SK-N-SH (cell line): ENCODE measurements around the gene CD24. TPM values are rescaled to one million over a fixed set of nuclear protein-coding genes. Genes with fewer than 3 reads are reported as not detected.

Source experiments
- CTCF ChIA-PET: fragments of 300-600, 350-600 bp; formaldehyde crosslinking; extraction: SDS; loops from one replicate; lab custom pipeline; 2021; lab: Yijun Ruan, JAX
- POLR2A ChIA-PET: fragments of 350-600 bp; sonication (Branson Sonifier 250); formaldehyde crosslinking; extraction: SDS; loops from one replicate; lab custom pipeline; 2020; ENCODE audit warnings: antibody characterized with exemption, inconsistent platforms; lab: Yijun Ruan, JAX
- DNase-seq: peaks from one replicate; pipeline ENCODE4 v3.0.0; 2012
- H2AFZ ChIP-seq: fragments of 200-600 bp; sonication (generic); 2 replicates; pipeline ENCODE4 v1.8.1; 2016; ENCODE audit warnings: antibody characterized with exemption, mild to moderate bottlenecking, low read depth
- H3F3A ChIP-seq: fragments of 200-600 bp; sonication (generic); replicated peaks from 2 replicates; pipeline ENCODE3; 2016; ENCODE audit warnings: antibody characterized with exemption, mild to moderate bottlenecking; ENCODE audit not compliant: insufficient read depth
- H3K27ac ChIP-seq, 2 experiments: fragments of 200-500 bp in 1 of 2; fragments of 200-600 bp in 1 of 2; sonication (Bioruptor generic) in 1 of 2; sonication (generic), shearing (Covaris generic) in 1 of 2; 2 replicates each; pipeline versions ENCODE4 v1.5.1 to v1.6.1; 2014 to 2016; ENCODE audit warnings: low read depth in 2 of 2, inconsistent platforms in 1 of 2, low read length in 1 of 2, mild to moderate bottlenecking in 1 of 2, mixed read lengths in 1 of 2
- H3K27me3 ChIP-seq: fragments of 200-600 bp; sonication (generic), shearing (Covaris generic); 2 replicates; pipeline ENCODE4 v1.6.1; 2016; ENCODE audit warnings: mixed run types; ENCODE audit not compliant: insufficient read depth
- H3K36me3 ChIP-seq, 2 experiments: fragments of 200-500 bp in 1 of 2; fragments of 200-600 bp in 1 of 2; sonication (Bioruptor generic) in 1 of 2; sonication (generic) in 1 of 2; replicated peaks in 1 of 2; 2 replicates each; pipeline versions ENCODE3 to v1.5.1; 2014 to 2016; ENCODE audit warnings: low read length in 1 of 2, mild to moderate bottlenecking in 1 of 2; ENCODE audit not compliant: insufficient read depth in 2 of 2, control insufficient read depth in 1 of 2
- H3K4me1 ChIP-seq, 2 experiments: fragments of 200-500 bp in 1 of 2; fragments of 200-600 bp in 1 of 2; sonication (Bioruptor generic) in 1 of 2; sonication (generic), shearing (Covaris generic) in 1 of 2; 2 replicates each; pipeline versions ENCODE4 v1.5.1 to v1.6.1; 2014 to 2016; ENCODE audit warnings: low read depth in 1 of 2, low read length in 1 of 2, mixed run types in 1 of 2; ENCODE audit not compliant: insufficient read depth in 2 of 2, control insufficient read depth in 1 of 2
- H3K4me2 ChIP-seq: fragments of 200-600 bp; sonication (generic), shearing (Covaris generic); 2 replicates; pipeline ENCODE4 v1.6.1; 2017; ENCODE audit warnings: mixed run types
- H3K4me3 ChIP-seq, 2 experiments: fragments of 200-500 bp in 1 of 2; fragments of 200-600 bp in 1 of 2; sonication (Bioruptor generic) in 1 of 2; sonication (generic), shearing (Covaris generic) in 1 of 2; 2 replicates each; pipeline versions ENCODE4 v1.5.1 to v1.8.1; 2014 to 2016; ENCODE audit warnings: low read depth in 2 of 2, inconsistent platforms in 1 of 2, low read length in 1 of 2, mild to moderate bottlenecking in 1 of 2, mixed read lengths in 1 of 2, moderate library complexity in 1 of 2
- H3K79me2 ChIP-seq: fragments of 200-600 bp; sonication (generic); 2 replicates; pipeline ENCODE4 v1.8.1; 2017; ENCODE audit warnings: mild to moderate bottlenecking; ENCODE audit not compliant: insufficient read depth
- H3K9ac ChIP-seq: fragments of 200-600 bp; sonication (generic); 2 replicates; pipeline ENCODE4 v1.6.1; 2017; ENCODE audit warnings: mixed run types
- H3K9me2 ChIP-seq: fragments of 200-600 bp; sonication (generic); 2 replicates; pipeline ENCODE4 v1.6.1; 2017; ENCODE audit warnings: mixed run types
- H3K9me3 ChIP-seq: fragments of 200-600 bp; sonication (generic); 2 replicates; pipeline ENCODE4 v1.6.1; 2017; ENCODE audit warnings: mixed run types, mild to moderate bottlenecking, moderate library complexity
- H4K20me1 ChIP-seq: fragments of 200-600 bp; sonication (generic); 2 replicates; pipeline ENCODE4 v1.6.1; 2017; ENCODE audit warnings: mild to moderate bottlenecking, mixed run types; ENCODE audit not compliant: insufficient read depth
- CTCF ChIP-seq: fragments of 200-600 bp; sonication (generic); IDR thresholded peaks from 2 replicates; pipeline ENCODE4 v1.6.1; 2017; ENCODE audit warnings: antibody characterized with exemption, mild to moderate bottlenecking, moderate library complexity
- ELF1 ChIP-seq: IDR thresholded peaks from 2 replicates; pipeline ENCODE4 v1.4.0; 2012
- FOSL2 ChIP-seq: IDR thresholded peaks from 2 replicates; pipeline ENCODE4 v1.4.0; 2012; ENCODE audit warnings: low read depth, mild to moderate bottlenecking, moderate library complexity, borderline replicate concordance
- FOXM1 ChIP-seq: IDR thresholded peaks from 2 replicates; pipeline ENCODE4 v1.4.0; 2012; ENCODE audit warnings: low read depth, mild to moderate bottlenecking
- JUND ChIP-seq: IDR thresholded peaks from 2 replicates; pipeline ENCODE4 v1.4.0; 2012
- NRF1 ChIP-seq: IDR thresholded peaks from 2 replicates; pipeline ENCODE4 v1.6.1; 2012; ENCODE audit warnings: low read depth, mild to moderate bottlenecking, low read length
- POLR2AphosphoS5 ChIP-seq: IDR thresholded peaks from 2 replicates; pipeline ENCODE4 v1.6.1; 2012; ENCODE audit warnings: low read depth, low read length
- RCOR1 ChIP-seq: fragments of 150-350 bp; IDR thresholded peaks from 2 replicates; pipeline ENCODE4 v1.6.1; 2017; ENCODE audit warnings: antibody characterized with exemption, low read length
- RFX5 ChIP-seq: IDR thresholded peaks from 2 replicates; pipeline ENCODE4 v1.6.1; 2012; ENCODE audit warnings: mild to moderate bottlenecking, improper control_type of control experiment, low read length
- SMC3 ChIP-seq: IDR thresholded peaks from 2 replicates; pipeline ENCODE4 v1.6.1; 2012; ENCODE audit warnings: low read depth, low read length, improper control_type of control experiment
- TCF12 ChIP-seq: IDR thresholded peaks from 2 replicates; pipeline ENCODE4 v1.4.0; 2012
- USF2 ChIP-seq: fragments of 150-350 bp; IDR thresholded peaks from 2 replicates; pipeline ENCODE4 v1.6.1; 2017; ENCODE audit warnings: antibody characterized with exemption, low read length, low read depth, borderline replicate concordance
- YY1 ChIP-seq: IDR thresholded peaks from 2 replicates; pipeline ENCODE4 v1.4.0; 2012; ENCODE audit warnings: low read depth, mild to moderate bottlenecking
- WGBS: methylation state at CpG from one replicate; pipeline ENCODE4 v1.1.6; 2017; ENCODE audit warnings: low lambda C conversion rate; 5-methylcytosine and 5-hydroxymethylcytosine counted together
- polyA plus RNA-seq, 3 experiments: library from polyadenylated mRNA; depleted of rRNA; stranded (reverse); fragments of >200 nt; gene quantifications; 2 replicates each; pipeline ENCODE4 v1.2.3, GENCODE V29; 2012
- TF ChIP-seq, protein P1 (sequence below): IDR thresholded peaks from 2 replicates; pipeline ENCODE4 v1.4.0; 2012; ENCODE audit warnings: low read depth, borderline replicate concordance
- TF ChIP-seq, protein P2 (sequence below): IDR thresholded peaks from 2 replicates; pipeline ENCODE4 v1.4.0; 2012; ENCODE audit warnings: low read depth, borderline replicate concordance

Gene CD24
- polyA plus RNA-seq, 1 of the 3 experiments (the other 2 are of a cell fraction): 1.9 TPM

DNA sequence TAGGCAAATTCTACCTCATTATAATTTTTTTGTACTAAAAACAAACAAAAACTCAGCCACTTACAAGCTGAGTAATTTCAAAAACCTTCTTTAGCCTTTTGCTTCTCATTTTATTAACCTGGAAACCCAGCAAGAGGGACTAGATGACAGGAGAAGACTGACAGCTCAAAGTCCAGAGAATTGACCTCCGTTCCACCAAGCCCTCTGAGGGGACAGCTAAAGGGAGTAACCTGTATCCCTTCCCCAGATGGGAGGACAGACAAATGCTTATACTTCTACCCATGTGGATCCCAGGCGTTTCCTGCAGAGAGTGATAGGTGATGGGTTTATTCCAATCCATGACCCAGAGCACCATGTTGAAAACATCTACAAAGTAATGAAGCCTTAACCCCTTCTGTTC, 35.0 kb upstream of the CD24 start:
- DNase-seq: no peak
- Histone ChIP-seq H3K4me2 (no peak overlapping the region), H3K9me3 (no peaks in the 10 kb centered on the region), H2AFZ (no peak overlapping the region), H4K20me1 (no peaks in the 10 kb centered on the region), H3K27me3 (no peaks in the 10 kb centered on the region; the same call in 1 of the 2 replicates), H3K36me3 (no peaks in the 10 kb centered on the region), H3K27ac (no peak overlapping the region), H3K79me2 (no peaks in the 10 kb centered on the region), H3K4me1 (no peaks in the 10 kb centered on the region), H3F3A (no peaks in the 10 kb centered on the region), H3K4me3 (no peak overlapping the region), H3K9me2 (no peaks in the 10 kb centered on the region), H3K9ac (no peak overlapping the region)
- 62% methylated on average over 2 of the region's 2 CpGs for WGBS
- POLR2A ChIA-PET: no interaction called here
- TF ChIP-seq NRF1 (no peak), YY1 (no peak), POLR2AphosphoS5 (no peak), RCOR1 (no peak), JUND (no peak), CTCF (no peak), FOXM1 (no peak), TCF12 (no peak), RFX5 (no peak), FOSL2 (no peak), USF2 (no peak), SMC3 (no peak), ELF1 (no peak)
- TF ChIP-seq, protein P1, sequence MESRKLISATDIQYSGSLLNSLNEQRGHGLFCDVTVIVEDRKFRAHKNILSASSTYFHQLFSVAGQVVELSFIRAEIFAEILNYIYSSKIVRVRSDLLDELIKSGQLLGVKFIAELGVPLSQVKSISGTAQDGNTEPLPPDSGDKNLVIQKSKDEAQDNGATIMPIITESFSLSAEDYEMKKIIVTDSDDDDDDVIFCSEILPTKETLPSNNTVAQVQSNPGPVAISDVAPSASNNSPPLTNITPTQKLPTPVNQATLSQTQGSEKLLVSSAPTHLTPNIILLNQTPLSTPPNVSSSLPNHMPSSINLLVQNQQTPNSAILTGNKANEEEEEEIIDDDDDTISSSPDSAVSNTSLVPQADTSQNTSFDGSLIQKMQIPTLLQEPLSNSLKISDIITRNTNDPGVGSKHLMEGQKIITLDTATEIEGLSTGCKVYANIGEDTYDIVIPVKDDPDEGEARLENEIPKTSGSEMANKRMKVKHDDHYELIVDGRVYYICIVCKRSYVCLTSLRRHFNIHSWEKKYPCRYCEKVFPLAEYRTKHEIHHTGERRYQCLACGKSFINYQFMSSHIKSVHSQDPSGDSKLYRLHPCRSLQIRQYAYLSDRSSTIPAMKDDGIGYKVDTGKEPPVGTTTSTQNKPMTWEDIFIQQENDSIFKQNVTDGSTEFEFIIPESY: no peak
- TF ChIP-seq, protein P2, sequence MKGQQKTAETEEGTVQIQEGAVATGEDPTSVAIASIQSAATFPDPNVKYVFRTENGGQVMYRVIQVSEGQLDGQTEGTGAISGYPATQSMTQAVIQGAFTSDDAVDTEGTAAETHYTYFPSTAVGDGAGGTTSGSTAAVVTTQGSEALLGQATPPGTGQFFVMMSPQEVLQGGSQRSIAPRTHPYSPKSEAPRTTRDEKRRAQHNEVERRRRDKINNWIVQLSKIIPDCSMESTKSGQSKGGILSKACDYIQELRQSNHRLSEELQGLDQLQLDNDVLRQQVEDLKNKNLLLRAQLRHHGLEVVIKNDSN: no peak
- CTCF ChIA-PET: interaction anchor here (1.1 to 5.0 kb wide), 3 partner anchors 11 to 30 kb away, joined by 3 to 32 read pairs (median 6); no protein-coding TSS in a partner anchor
